PC-3 (cell line): ENCODE data around the gene PRR15L.

Experiments
- CTCF ChIP-seq: fragments of 300-600 bp; sonication (generic); conservative IDR thresholded peaks from 2 replicates; pipeline ENCODE4 v1.5.1; 2017; ENCODE audit warnings: antibody characterized with exemption, low read depth, mild to moderate bottlenecking, low read length
- EZH2 ChIP-seq: fragments of 300-600 bp; sonication (generic); IDR thresholded peaks from one replicate; pipeline ENCODE4 v1.6.1; 2017; ENCODE audit warnings: antibody characterized with exemption, mild to moderate bottlenecking, low read length; ENCODE audit not compliant: unreplicated experiment

- no peak for TF ChIP-seq CTCF
- TF ChIP-seq EZH2, result no peak
Measured at GRCh38 chr17:47945529-47946508, 11.9 kb downstream of the PRR15L start.
